Activated naive CD8-positive, alpha-beta T cell treated with anti-CD3 and anti-CD28 coated beads, Interleukin-2, amount 10 ng/mL, durations not matched to agents 7 days and 5 days (primary cell): Measurements from ENCODE around the gene CHST11. TPM values are rescaled to one million over a fixed set of nuclear protein-coding genes. Genes with fewer than 3 reads are reported as not detected.
A peak's percentile ranks its signal among the peaks of the same experiment; 100 is the strongest.

Experiments
- ATAC-seq: fragments of 150-1000 bp; cut with Tn5 transposase; one replicate; pipeline ENCODE4 v1.10.0; 2021; ENCODE audit warnings: low read depth, moderate library complexity
- POLR2A ChIA-PET: fragments of 350-600 bp; sonication (Branson Sonifier 250); formaldehyde crosslinking; loops from one replicate; lab custom pipeline; 2021; ENCODE audit warnings: antibody characterized with exemption; lab: Charles Lee
- DNase-seq: peaks from one replicate; pipeline ENCODE4 v3.0.0; 2021
- H3K27ac Mint-ChIP-seq: one replicate; pipeline ENCODE4 v1.8.0; 2022; ENCODE audit warnings: mild to moderate bottlenecking, mixed read lengths
- H3K27me3 Mint-ChIP-seq: one replicate; pipeline ENCODE4 v1.8.0; 2022; ENCODE audit warnings: mild to moderate bottlenecking, moderate library complexity, mixed read lengths
- H3K36me3 Mint-ChIP-seq: one replicate; pipeline ENCODE4 v1.8.0; 2021; ENCODE audit warnings: mild to moderate bottlenecking, mixed read lengths
- H3K4me1 Mint-ChIP-seq: one replicate; pipeline ENCODE4 v1.8.0; 2021; ENCODE audit warnings: mixed read lengths
- H3K4me3 Mint-ChIP-seq: one replicate; pipeline ENCODE4 v1.8.0; 2022; ENCODE audit warnings: mild to moderate bottlenecking, moderate library complexity, mixed read lengths
- H3K9me3 Mint-ChIP-seq: one replicate; pipeline ENCODE4 v1.8.0; 2021; ENCODE audit warnings: mixed read lengths
- total RNA-seq, 2 experiments: library from RNA; stranded (reverse); gene quantifications; one replicate each; pipeline ENCODE4 v1.2.3, GENCODE V29; 2021

The CHST11 gene
- total RNA-seq, 2 experiments from 2014 or later, result 64.9 to 72.9 TPM

DNA sequence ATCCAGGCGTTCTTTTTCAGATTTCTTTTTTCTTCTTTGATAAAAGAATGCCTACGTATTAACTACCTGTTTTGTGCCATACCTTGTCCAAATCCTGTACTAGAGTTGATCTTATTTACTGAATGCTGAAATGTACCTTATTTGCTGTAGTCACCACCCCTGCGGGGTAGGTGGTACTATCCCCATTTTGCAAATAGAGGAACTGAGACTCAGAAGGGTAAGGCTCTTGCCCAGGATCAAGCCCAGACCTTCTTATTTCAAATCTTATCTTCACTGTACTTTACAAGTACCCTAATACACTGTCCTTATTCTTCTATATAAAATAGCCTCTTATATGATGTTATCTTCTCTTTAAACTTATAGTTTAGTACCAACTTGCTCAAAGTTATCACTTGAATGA is 294.8 kb downstream of the CHST11 start:
- no peaks in the 10 kb centered on the region for H3K27me3 Mint-ChIP-seq
- DNase-seq (no peak), ATAC-seq (no peak)
- peaks cover 20% of the 10 kb centered on the region for H3K36me3 Mint-ChIP-seq
- H3K4me1 Mint-ChIP-seq, result peaks cover 33% of the 10 kb centered on the region
- no peaks in the 10 kb centered on the region for H3K9me3 Mint-ChIP-seq
- no peak overlapping the region for H3K27ac Mint-ChIP-seq
- H3K4me3 Mint-ChIP-seq, result no peak overlapping the region
- POLR2A ChIA-PET, result no interaction called here

DNA sequence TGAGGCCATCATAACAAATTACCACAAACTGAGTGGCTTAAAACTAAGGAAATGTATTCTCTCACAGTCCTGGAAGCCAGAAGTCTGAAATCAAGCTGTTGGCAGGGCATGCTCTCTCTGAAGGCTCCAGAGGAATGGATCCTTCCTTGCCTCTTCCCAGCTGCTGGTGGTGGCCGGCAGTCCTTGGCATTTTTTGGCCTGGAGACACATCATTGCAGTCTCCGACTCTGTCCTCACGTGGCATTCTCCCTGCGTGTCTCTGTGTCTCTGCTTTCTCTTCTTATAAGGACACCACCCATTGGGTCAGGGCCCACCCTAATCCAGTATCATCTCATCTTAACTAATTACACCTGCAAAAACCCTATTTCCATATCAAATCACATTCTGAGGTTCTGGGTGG is 295.3 kb downstream of the CHST11 start:
- no peaks in the 10 kb centered on the region for H3K9me3 Mint-ChIP-seq
- H3K27me3 Mint-ChIP-seq, result no peaks in the 10 kb centered on the region
- ATAC-seq, result no peak
- DNase-seq, result no peak
- peaks cover 32% of the 10 kb centered on the region for H3K4me1 Mint-ChIP-seq
- no peak overlapping the region for H3K4me3 Mint-ChIP-seq
- POLR2A ChIA-PET, result no interaction called here
- H3K27ac Mint-ChIP-seq, result no peak overlapping the region
- H3K36me3 Mint-ChIP-seq, result peaks cover 25% of the 10 kb centered on the region

DNA sequence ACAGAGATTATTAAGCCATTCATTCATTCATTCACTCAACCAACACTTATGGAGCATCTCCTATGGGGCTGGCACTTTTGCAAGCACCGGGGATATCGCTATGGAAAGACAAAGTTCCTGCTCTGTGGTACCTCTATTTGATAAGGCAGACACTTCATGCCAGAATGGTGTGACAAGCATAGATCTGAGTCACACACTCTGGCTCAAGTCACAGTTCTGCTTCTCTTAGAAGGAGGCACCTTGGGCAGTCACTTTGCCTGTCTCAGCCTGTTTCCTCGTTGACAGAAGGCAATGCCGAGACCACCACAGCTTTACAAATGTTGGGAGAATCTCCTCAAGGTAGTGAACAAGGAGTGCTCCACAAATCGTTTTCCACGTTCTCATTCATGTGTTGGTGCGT is 296.1 kb downstream of the CHST11 start:
- Mint-ChIP-seq H3K4me3 (no peak overlapping the region), H3K27ac (no peak overlapping the region), H3K9me3 (no peaks in the 10 kb centered on the region), H3K36me3 (peaks cover 31% of the 10 kb centered on the region), H3K4me1 (peaks cover 25% of the 10 kb centered on the region), H3K27me3 (no peaks in the 10 kb centered on the region)
- POLR2A ChIA-PET, result interaction anchor here (1.5 kb wide), 1 partner anchor 13 kb away, joined by 3 read pairs; no protein-coding TSS in a partner anchor
- DNase-seq (no peak), ATAC-seq (no peak)

DNA sequence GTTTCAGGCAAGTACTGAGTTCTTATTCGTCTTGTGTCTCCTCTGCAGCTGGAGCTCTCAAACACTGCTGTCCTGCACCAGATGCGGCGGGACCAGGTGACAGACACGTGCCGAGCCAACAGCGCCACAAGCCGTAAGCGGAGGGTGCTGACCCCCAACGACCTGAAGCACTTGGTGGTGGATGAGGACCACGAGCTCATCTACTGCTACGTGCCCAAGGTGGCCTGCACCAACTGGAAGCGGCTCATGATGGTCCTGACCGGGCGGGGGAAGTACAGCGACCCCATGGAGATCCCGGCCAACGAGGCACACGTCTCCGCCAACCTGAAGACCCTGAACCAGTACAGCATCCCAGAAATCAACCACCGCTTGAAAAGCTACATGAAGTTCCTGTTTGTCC is 300.2 kb downstream of the CHST11 start:
- Mint-ChIP-seq H3K27me3 (no peaks in the 10 kb centered on the region), H3K36me3 (peaks cover 39% of the 10 kb centered on the region), H3K27ac (no peak overlapping the region), H3K9me3 (no peaks in the 10 kb centered on the region), H3K4me1 (peaks cover 6% of the 10 kb centered on the region), H3K4me3 (no peak overlapping the region)
- POLR2A ChIA-PET, result no interaction called here
- ATAC-seq (no peak), DNase-seq (no peak)

DNA sequence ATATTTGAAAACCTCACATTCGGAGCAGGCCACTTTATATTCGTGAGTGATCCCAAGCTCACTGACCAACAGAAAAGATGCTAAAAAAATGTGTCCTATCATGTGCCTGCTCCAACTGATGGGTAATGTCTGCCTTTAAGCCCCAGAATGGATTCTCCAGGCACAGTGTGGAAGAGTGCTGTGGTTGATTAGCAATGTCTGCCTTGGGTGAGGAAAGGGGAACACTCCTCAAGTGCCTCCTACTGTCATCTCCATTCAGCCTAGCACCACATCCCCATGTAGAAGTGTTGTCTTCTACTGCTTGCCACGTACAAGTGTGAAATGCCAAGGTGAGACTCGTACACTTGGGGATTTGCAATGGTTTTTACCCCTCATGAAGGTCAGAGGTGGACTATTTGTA is 302.0 kb downstream of the CHST11 start:
- H3K36me3 Mint-ChIP-seq, result peaks cover 45% of the 10 kb centered on the region
- POLR2A ChIA-PET, result no interaction called here
- ATAC-seq (no peak), DNase-seq (no peak)
- no peaks in the 10 kb centered on the region for H3K27me3 Mint-ChIP-seq
- H3K4me3 Mint-ChIP-seq, result no peak overlapping the region
- peaks cover 14% of the 10 kb centered on the region for H3K4me1 Mint-ChIP-seq
- H3K27ac Mint-ChIP-seq, result no peak overlapping the region
- H3K9me3 Mint-ChIP-seq, result no peaks in the 10 kb centered on the region

DNA sequence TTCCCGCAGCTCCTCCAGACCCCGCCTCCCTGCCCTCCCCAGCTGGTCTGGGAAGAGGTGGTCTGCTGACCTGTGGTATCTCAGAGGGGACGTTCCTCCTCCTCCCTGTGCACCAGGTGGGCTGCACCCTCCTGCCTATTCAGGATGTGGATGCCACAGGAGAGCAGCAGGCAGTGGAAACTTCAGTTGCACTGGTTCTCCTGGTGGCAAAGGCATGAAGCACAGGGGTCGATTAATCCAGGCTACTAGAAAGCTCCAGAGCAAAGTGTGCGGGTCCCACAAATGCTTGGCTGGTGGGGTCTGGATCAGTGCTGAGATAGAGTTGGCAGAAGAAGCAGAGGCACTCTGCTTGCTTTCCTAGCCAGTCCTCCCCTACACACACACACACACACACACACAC is 304.3 kb downstream of the CHST11 start:
- no peak for ATAC-seq
- DNase-seq, result no peak
- Mint-ChIP-seq H3K9me3 (no peaks in the 10 kb centered on the region), H3K4me3 (no peak overlapping the region), H3K27me3 (no peaks in the 10 kb centered on the region), H3K27ac (no peak overlapping the region), H3K36me3 (peaks cover 34% of the 10 kb centered on the region), H3K4me1 (peaks cover 29% of the 10 kb centered on the region)
- POLR2A ChIA-PET, result interaction anchor here (0.7 kb wide), 1 partner anchor 112 kb away, joined by 5 read pairs; no protein-coding TSS in a partner anchor

DNA sequence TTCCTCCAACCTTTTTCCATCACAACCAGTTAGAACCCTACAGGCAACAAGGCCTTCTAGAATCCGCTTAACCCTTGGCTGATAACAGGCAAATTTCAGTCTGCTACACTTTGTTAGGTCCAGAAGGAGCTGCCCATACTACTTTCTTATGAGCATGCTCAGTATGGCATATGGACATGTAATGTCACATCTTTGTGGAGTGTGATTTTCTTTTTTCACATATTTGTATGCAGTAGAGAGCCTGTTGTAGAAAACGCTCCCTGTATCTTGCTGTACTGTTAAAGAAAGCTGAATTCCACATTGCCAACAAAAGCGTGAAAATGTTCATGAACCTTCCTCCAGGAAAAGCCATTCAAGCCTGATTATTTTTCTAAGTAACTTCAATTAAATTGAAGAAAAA is 304.9 kb downstream of the CHST11 start:
- ATAC-seq (no peak), DNase-seq (no peak)
- POLR2A ChIA-PET, result no interaction called here
- Mint-ChIP-seq H3K9me3 (no peaks in the 10 kb centered on the region), H3K27me3 (no peaks in the 10 kb centered on the region), H3K27ac (no peak overlapping the region), H3K36me3 (peaks cover 28% of the 10 kb centered on the region), H3K4me1 (peaks cover 29% of the 10 kb centered on the region), H3K4me3 (no peak overlapping the region)

DNA sequence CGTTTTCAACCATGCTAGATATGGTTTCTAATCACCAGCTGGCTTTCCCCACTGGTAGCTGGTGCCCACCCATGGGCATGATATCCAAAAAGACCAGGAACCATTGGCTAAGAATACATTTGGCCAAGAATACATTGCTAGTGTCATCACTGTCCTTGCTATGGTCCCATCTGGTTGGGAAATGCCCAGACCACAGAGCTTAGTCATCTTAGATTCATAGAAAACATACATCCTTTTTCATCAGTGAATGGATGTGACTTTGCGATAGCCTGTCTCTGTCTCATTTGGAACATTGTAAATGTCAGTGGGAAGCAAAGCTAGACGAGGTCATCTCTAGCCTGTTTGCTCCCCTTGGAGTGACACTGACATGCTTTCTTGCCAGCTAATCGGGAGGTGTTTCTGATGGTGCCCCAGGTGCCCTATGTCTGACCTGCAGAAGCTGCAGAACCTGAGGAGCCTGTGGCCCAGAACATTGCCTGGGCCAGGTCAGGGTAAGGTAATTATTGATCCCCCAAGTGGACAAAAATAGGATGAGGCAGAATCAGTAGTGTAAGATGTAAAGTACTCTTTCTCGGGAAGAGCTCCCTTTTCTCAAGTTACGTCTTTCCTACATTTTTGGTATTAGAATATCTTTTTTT is 306.5 kb downstream of the CHST11 start:
- Mint-ChIP-seq H3K4me3 (peak overlapping the region; percentile 10), H3K36me3 (peaks cover 16% of the 10 kb centered on the region), H3K27me3 (no peaks in the 10 kb centered on the region), H3K4me1 (peaks cover 29% of the 10 kb centered on the region), H3K27ac (peak overlapping the region; percentile 15), H3K9me3 (no peaks in the 10 kb centered on the region)
- POLR2A ChIA-PET, result interaction anchor here (0.6 kb wide), 1 partner anchor 381 kb away, joined by 3 read pairs; no protein-coding TSS in a partner anchor
- DNase-seq, result no peak
- peak; percentile 36 for ATAC-seq

DNA sequence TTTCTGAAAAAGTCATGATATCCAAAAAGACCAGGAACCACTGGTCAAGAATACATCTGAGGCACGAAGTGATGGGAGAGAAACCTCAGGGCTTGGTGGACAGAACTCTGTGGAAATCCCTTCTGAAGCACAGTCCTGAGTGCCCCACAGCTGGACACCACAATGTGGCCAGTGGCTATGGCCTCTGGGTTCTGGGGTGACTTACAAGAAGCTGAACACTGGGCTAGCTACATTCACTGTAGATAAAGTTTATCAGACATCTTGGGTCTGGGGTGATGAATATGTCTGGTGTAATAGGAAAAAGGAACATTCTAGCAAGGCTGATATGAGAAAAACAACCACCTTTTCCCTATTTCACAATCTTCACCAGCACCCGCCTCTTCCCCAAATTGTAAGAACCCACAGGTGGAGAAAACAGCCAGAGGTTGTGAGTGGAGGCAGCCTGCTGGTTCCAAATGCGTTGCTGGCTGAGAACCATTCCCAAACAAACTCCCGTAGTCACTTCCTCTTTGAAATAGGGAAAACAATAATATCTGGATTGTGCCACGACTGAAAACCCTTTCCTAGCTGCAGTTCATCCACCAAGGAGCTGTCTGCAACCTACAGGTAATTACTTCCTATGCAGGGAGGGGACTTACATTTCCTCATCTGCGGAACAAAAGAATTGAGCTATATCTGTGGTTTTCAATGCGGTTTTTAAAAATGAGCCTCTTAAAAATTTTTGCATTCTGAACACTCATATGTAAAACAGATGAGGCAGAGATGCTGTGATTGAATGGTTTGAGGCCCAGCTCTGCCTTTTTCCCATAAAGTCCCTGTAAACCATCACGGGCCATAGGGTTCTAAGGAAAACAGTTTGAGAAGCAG is 307.7 kb downstream of the CHST11 start:
- ATAC-seq (no peak), DNase-seq (no peak)
- H3K27me3 Mint-ChIP-seq, result no peaks in the 10 kb centered on the region
- peaks cover 27% of the 10 kb centered on the region for H3K4me1 Mint-ChIP-seq
- H3K9me3 Mint-ChIP-seq, result no peaks in the 10 kb centered on the region
- peaks cover 8% of the 10 kb centered on the region for H3K36me3 Mint-ChIP-seq
- no peak overlapping the region for H3K27ac Mint-ChIP-seq
- peak overlapping the region; percentile 41 for H3K4me3 Mint-ChIP-seq
- POLR2A ChIA-PET, result interaction anchor here (1.0 kb wide), 1 partner anchor 25 kb away, joined by 5 read pairs; no protein-coding TSS in a partner anchor

DNA sequence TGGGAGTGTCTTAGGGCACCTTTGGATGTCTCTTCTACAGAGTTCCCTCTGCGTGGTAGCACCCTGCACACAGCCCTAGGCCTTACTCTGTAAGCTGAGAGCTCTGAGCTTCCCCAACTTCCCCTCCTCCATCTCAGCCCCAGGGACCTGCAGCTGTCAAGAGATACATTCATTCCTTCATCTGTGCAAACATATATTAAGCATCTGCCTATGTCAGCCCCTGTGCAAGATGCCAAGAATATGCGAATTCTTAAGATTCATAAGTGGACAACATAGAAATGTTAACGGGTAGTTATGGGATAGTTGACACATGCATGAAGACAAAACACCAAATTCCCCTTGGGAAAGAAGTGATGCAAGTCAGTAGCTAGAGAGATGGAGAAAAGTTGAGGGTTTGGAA is 310.5 kb downstream of the CHST11 start:
- H3K4me1 Mint-ChIP-seq, result peaks cover 23% of the 10 kb centered on the region
- no peaks in the 10 kb centered on the region for H3K9me3 Mint-ChIP-seq
- POLR2A ChIA-PET, result no interaction called here
- no peak for DNase-seq
- peaks cover 12% of the 10 kb centered on the region for H3K27me3 Mint-ChIP-seq
- H3K36me3 Mint-ChIP-seq, result peaks cover 9% of the 10 kb centered on the region
- no peak overlapping the region for H3K4me3 Mint-ChIP-seq
- ATAC-seq, result no peak
- no peak overlapping the region for H3K27ac Mint-ChIP-seq

DNA sequence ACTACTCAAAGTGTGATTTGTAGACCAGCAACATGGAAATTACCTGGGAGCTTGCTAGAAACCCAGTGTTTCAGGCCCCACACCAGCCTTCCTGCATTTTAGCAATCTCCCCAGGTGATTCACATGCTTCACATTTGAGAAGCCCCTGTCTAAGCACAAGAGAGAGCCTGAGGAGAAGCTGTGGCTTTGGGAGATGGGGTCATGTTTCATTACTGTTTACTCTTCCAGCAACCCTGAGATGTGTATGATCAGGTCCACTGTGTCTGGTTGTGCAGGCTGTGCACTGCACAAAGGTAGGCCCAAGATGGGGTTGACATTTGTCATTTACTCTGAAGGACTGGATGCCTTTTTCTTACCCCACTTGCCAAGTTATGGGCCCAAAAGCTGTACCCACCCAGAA is 311.3 kb downstream of the CHST11 start:
- no peak for DNase-seq
- H3K9me3 Mint-ChIP-seq, result peaks cover 4% of the 10 kb centered on the region

DNA sequence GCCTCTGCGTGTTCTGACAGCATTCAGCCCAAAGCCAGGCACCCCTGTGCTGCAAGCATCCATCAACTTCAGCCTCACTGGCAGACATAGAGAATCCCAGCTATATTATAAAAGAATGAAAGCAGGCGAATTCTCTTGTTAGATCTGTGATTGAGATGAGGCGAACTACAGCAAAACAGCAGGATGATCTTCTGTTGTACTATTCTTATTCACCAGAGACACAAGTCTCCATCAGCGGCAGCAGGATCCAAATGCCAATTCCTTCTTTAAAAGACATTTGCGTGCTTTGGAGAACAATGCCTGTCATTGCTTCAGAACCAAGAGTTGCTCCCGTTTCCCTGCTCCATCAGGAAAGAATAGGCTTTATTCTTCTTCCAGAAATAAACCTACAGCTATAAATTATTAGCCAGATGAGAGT is 312.4 kb downstream of the CHST11 start:
- Mint-ChIP-seq H3K36me3 (peaks cover 12% of the 10 kb centered on the region), H3K4me3 (no peak overlapping the region), H3K9me3 (peaks cover 13% of the 10 kb centered on the region), H3K4me1 (peaks cover 12% of the 10 kb centered on the region), H3K27me3 (peaks cover 20% of the 10 kb centered on the region), H3K27ac (no peak overlapping the region)
- ATAC-seq, result no peak
- POLR2A ChIA-PET, result no interaction called here
- no peak for DNase-seq

More for the DNA sequence above, 311.3 kb downstream of the CHST11 start:
- POLR2A ChIA-PET, result no interaction called here
- no peak overlapping the region for H3K27ac Mint-ChIP-seq
- peaks cover 13% of the 10 kb centered on the region for H3K36me3 Mint-ChIP-seq
- peaks cover 20% of the 10 kb centered on the region for H3K4me1 Mint-ChIP-seq
- H3K27me3 Mint-ChIP-seq, result peaks cover 18% of the 10 kb centered on the region
- ATAC-seq, result no peak
- no peak overlapping the region for H3K4me3 Mint-ChIP-seq

DNA sequence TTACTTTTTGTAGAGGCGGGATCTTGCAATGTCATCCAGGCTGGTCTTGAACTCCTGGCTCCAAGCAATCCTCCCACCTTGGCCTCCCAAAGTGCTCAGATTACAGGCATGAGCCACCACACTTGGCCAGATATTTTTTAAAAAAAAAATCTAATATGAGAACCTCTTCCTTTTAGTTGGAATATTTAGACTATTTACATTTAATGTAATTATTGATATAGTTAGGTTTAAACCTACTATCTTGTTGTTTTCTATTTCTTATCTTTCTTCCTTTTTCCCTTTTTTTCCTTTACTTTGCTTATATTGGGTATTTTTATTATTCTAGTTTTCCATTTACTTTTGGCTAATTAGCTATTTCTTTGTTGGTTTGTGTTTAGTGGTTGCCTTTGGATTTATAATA is 315.6 kb downstream of the CHST11 start:
- peaks cover 25% of the 10 kb centered on the region for H3K27me3 Mint-ChIP-seq
- peaks cover 18% of the 10 kb centered on the region for H3K36me3 Mint-ChIP-seq
- ATAC-seq (no peak), DNase-seq (no peak)
- peaks cover 15% of the 10 kb centered on the region for H3K9me3 Mint-ChIP-seq
- POLR2A ChIA-PET, result interaction anchor here (1.3 kb wide), 1 partner anchor 34 kb away, joined by 3 read pairs; no protein-coding TSS in a partner anchor
- no peak overlapping the region for H3K27ac Mint-ChIP-seq
- no peak overlapping the region for H3K4me3 Mint-ChIP-seq
- no peaks in the 10 kb centered on the region for H3K4me1 Mint-ChIP-seq
